NCI-H345 (cell line): ENCODE results near the gene PPT1.

Experiments used
- DNase-seq: peaks from one replicate; lab custom pipeline; 2025; lab: John Stamatoyannopoulos, UW

The PPT1 gene

DNA sequence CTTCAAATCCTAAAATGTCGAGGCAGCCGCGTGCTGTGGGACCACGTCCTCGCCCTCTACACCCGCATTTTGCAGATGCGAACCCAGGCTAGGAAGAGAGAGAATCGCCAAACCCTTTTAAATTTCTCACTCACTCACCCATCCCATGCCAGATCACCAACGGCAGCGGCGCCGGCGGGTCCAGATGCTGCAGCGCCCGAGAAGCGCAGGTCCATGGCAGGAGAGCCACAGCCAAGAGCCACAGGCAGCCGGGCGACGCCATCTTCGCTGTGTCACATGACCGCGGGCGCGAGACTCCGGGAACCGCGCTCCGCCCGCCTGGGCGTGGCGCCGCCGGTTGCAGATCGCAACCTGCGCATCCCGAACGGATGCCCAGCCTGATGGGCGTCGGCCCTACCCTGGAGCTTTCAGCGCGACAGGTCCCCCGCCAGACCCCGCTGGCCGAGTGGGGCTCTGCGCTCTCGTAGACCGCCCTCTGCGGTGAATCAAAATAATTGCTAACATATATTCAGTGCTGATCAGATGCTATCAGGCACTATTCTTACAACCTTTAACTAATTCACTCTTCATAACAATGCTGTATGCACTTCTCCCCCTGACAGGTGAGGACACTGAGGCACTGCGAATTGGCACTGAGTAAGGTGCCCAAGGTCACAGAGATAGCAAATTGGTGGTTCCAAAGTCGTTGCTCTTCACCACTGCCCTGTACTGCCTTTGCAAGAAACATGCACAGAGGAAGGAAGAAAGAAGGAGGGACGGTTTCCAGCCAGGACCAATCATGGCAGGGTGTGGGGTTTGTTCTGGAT is at the start of gene PPT1:
Gene PPT1 (minus strand): TSS at position 276 of the 806 bp plus-strand sequence. CDS start 14 bp downstream, at position 262.
- peak; percentile 89 for DNase-seq

DNA sequence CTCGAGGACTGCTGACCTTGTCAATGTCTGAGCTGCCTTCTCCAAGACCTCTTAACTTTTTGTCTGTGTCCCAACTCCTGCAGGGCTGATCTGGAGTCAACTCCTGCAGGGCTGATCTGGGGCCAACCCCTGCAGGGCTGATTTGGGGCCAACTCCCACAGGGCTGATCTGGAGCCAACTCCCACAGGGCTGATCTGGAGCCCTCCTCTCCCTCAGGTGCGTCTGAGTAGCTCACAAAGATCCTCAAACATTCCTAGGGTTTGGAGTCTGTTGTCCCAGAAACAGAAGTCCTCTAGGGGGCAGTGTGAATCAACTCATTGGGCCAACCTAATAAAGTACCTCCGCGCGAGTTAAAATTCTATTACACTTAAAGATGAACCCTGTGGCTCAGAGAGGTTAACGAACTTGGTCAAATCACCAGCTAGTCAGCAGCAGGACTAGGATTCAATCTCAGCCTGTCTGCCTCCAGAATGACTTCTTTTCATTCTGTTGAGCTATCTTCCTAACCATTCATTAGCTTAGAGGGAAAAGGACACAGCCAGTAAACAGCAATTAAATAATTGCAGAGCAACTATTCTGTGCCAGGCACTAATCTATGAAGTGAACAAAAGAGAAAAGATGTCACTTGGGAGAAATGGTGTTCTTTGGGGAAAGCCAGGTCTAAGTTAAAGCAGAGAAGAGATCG is 47.0 kb upstream of the PPT1 start:
- peak; percentile 73 for DNase-seq

DNA sequence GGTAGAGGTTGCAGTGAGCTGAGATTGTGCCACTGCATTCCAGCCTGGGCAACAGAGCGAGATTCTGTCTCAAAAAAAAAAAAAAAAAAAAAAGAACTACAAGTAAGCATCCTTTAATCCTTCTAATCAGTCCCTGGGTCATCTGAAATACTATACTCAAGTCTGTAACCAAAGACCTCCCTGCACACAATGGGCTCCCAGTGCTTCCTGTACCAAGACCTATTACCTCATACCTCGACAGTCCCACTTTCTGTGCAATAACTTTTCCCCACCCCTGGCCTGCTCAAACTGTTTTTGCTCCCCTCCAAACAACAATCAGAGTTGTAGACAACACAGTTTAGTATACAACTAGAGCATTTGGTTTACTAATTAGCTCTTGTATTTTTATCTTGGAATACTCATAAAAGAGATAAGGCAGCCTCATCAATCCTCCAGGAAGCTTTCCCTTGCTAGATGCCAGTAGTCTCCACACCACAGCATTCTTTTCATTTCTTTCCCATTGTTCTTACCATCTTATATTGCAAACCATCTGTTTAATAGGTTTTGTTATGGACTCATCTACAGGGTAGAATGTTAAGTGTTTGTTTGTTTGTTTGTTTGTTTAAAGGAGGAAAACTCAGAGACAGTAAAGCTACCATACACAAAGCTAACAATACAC is 45.0 kb upstream of the PPT1 start:
- no peak for DNase-seq

DNA sequence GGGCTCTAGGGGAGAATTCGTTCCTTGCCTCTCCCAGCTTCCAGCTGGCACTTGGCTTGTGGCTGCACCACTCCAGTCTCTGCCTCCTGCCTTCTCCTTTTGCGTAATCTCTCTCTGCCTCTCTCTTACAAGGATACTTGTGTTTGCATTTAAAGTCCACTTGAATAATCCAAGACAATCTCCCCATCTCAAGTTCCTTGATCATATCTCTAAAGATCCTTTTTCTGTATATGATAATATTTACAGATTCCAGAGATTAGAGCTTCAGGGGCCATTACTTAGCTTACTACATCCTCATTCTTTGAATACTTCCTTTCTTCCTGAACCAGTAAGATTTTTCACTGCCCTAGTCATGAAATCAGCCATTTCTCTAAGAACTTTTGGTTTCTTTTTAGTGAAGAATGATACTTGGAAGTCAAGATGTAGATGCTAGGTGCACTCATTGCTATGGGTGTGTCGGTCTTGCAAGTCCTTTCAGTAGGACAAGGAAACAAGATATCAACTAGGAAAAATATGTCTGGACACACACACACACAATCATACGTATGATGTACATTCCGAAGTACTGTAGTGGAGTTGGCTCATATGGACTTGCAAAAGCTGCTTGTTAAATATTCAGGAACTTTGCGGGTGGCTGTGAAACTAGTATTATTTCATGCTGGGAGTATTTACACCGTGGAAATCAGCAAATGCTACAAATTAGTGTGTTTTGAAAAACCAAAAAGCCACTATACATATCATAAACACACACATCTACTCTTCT is 43.3 kb upstream of the PPT1 start:
- no peak for DNase-seq

DNA sequence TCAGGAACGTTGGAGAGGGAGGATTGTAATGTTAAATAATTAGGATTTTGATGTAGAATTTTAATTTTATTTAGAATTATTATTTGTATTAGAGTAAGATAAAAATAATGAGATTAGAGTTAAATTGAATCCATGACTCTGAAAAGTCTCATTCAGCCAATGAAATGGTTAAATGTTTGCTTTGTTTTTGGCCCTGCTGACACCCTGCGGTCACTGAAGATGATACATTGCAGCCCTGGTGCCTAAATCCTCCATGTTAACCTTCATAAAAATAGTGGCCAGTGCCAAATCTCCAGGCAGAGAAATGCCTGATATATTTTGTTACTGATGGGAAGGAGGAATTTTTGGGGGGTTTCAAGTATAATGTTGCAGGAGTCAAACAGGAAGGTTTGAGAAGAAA is 36.8 kb upstream of the PPT1 start:
- DNase-seq, result no peak

DNA sequence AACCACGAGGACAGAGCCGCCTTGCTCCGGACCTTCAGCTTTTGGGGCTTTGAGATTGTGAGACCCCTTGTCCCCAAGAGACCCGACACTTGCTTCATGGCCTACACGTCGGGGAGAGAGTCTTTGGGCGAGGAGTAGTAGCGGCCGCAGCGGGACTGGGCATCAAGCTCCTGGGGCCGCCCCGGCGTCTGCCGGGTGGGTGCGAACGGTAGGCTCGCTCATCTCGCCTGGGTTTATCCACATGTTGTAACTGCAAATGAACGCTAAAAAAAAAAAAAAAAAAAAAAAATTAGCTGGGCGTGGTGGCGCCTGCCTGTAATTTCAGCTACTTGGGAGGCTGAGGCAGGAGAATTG is 36.2 kb upstream of the PPT1 start:
- no peak for DNase-seq

DNA sequence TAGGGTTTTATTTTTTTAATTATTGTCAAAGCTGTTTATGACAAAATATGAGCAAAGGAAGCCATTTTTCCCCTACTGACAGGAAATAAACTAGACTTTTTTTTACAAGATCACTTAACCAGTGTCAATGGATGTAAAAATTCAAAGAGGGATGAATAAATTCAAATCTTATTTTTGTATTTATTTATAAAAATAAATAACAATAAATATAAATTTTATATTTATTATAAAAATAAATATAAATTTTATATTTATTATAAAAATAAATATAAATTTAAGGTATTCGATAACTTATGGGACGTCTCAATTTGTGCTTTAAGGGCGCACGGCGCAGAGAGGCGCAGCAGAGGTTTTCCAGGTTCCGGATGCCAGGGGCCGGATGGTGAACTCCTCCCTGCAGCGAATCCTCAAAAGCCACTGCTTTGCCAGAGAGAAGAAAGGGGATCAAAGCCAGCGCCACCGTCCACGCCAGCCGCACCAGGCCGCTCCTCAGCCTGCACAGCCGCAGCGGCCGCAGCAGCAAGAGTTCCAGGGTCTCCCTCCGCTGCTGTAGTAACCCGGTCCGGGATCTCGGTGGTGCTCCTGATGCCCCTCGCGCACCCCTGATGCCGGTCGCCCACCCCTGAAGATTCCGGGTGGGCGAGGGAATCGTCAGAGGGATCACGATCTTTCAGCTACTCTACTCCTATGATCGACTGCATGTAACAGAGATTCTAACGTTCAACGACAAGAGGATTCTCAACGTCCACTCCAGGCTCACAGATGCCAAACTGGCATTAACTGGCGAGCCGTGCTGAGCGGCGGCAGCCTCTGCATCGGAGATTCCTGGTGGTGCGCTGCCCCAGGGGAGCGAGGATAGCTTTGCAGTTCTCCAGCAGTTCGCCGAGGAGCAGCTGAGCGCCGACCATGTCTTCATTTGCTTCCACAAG is 35.6 kb upstream of the PPT1 start:
- DNase-seq, result no peak

DNA sequence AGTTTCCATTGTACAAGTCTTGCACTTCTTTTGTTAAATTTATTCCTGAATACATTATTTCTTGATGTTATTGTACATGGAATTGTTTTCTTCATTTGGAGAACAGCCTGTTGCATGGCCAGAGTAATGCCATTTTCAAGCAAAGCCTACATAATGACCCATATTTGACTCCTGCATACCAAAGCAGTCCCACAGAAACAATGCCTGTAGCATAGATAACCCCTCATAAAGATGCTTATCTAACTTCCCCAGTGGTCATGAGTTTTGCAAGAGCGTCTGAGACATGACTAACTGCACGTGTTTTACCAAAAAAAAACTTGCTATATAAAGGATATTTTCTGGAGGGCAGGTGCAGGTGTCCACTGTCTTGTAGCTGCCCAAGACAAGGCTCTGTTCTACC is 33.8 kb upstream of the PPT1 start:
- no peak for DNase-seq

DNA sequence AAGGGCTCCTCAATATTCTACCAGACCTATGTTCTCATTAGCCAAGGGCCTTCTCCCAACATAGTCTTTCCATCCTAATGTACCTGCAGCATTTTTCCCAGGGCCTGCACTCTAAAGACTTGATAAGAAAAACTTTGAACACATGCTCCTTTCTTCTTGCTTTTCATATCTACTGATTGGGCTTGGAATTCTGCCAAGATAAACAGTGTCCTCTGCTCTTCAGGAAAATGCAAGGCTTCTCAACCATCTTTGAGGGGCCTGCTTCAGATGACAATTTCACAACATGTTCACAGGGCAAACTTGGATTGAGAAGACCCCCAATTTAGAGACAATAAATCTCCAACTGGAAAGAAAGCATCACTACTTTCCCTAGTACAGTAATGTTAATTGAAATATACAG is 25.8 kb upstream of the PPT1 start:
- DNase-seq, result no peak

DNA sequence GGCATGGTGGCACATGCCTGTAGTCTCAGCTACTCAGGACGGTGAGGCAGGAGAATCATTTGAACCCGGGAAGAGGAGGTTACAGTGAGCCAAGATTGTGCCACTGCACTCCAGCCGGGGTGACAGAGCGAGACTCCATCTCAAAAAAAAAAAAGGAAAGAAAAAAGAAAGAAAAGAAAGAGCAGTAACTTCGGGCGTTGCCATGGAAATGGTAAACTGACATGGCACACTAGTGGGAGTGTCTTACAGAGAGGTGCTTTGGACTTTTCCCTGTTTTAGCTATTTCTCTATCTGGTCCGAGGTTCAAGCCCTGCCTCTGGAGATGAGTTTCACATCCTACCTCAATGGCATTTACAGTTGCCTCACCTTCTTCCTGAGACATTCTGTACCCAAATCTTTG is 23.1 kb upstream of the PPT1 start:
- no peak for DNase-seq

DNA sequence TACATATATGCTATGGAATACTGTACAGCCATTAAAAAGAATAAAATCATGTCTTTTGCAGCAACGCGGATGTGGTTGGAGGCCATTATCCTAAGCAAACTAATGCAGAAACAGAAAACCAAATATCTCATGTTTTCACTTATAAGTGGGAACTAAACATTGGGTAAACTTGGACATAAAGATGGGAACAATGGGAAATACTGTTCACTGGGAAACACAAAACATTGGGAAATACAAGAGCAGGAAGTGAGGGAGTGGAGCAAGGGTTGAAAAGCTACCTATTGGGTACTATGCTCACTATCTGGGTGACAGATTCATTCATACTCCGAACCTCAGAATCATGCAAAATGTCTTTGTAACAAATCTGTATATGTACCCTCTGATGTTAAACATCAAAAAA is 17.3 kb upstream of the PPT1 start:
- no peak for DNase-seq

DNA sequence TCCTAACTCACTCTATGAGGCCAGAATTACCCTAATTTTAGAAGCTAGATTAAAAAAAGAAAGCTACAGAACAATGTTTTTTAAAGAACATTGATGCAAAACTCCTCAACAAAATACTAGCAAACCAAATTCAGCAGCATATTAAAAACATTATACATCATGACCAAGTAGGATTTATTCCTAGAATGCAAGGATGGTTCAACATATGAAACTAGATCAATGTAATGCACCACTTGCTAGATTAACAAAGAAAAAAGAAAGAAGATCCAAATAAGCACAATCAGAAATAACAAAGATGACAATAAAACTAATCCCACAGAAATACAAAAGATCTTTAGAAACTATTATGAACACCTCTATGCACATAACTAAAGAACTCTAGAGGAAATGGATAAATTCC is 13.3 kb upstream of the PPT1 start:
- DNase-seq, result no peak

DNA sequence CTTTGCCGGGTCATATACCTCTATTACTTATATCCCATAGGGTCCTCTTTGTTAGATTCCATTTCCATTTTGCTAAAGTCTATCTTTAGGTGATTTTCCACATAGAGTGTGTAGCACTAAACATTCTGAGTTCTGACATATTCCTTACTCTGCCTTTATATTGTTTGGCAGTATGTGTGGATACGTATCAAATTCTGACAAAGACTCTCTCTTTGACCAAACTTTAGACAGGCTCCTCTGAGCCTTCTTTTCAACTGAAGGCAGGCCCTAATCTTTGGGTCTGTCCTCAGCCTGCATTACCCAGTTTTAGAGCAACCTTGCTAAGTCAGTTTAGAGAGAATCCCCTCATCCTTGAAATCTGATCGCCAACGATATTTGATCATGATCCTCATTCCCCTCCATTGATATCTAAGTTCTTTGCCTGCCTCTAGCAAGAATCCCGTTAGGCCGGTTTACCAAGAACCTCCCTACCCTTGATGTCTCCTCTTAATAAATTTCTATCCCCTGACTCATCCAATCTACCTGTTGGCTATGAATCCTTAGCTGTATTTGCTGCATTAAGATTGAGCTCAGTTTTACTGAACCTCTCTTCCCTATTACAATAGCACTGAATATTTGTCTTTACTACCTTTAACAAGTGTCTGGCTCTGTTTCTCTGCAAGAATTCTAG is 10.4 kb upstream of the PPT1 start:
- DNase-seq, result no peak

DNA sequence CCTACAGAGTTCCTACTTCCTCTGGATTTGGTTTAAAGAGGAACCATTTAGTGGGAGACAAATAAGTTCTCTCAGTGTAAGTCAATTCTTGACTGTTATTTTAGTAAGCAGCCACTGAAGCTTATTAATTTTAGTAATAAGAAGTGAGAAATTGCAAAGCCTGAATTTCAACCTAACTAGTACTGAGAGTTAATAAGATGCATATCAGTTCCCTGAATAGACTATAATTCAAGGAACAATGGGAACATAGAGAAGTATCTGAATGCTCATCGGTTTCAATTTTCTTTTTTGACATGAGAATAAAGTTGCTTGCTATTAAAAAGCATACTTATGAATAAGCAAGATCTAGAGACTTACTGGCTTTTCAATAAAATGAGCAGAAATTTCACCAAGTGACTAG is 8.0 kb upstream of the PPT1 start:
- no peak for DNase-seq

DNA sequence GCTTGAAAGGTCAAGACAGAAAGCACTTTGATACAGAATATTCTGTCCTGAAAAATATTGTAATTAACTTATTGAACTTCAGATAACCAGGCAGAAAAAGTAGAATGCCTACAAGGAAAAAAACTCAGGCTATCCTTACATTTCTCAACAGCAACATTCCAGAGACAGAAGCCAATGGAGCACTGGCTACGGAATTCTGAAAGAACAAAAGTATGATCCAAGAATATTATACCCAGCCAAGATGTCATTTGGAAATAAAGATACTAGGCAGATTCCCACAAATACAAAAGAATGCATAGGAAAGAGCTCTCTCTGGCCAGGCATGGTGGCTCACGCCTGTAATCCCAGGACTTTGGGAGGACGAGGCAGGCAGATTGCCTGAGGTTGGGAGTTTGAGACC is 5.8 kb upstream of the PPT1 start:
- no peak for DNase-seq

DNA sequence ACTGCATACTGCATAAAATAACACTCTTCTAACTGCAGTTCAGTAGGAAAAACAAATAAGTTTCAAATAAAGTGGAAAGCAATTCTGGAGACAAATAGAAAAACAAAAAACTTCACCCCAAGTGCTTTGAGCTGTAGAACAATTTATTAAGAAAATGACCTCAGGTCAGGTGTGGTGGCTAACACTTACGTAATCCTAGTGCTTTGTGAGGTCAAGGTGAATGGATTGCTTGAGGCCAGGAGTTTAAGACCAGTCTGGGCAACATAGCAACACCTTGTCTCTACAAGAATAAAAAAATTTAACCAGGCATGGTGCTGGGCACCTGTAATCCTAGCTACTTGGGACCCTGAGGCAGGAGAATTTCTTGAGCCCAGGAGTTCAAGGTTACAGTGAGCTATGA is 5.0 kb upstream of the PPT1 start:
- DNase-seq, result no peak

DNA sequence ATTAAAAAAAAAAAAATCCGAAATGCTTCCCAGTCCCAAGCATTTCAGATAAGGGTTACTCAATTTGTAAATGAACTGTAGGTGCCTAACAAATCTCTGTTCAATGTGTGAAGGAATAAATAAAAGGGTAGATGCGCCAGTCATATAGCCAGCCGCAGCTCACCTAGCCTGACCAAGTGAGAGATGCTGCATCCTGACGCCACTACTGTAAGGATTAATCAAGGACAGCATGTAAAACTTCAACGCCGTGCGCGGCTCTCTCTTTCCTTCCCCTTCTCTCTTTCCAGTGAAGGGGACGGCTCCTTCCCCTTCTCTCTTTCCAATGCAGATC is 441 bp downstream of the PPT1 start:
- no peak for DNase-seq

DNA sequence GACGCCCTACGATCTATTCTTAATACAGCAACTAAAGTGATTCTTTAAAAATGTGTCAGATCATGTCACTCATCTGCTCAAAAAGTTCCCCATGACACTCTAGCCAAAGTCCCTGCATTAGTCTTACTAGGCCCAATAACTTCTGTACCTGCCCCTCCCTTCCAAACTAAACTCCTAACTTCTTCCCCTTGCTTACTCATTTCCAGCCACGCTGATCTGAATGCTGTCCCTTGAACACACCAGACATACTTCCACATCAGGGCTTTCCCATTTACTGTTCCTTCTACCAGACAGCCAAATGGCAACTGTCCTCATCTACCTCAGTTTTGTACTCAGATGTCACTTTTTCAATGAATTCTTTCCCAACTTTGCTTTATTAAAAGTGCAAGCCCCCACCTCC is 1.2 kb downstream of the PPT1 start:
- DNase-seq, result no peak

DNA sequence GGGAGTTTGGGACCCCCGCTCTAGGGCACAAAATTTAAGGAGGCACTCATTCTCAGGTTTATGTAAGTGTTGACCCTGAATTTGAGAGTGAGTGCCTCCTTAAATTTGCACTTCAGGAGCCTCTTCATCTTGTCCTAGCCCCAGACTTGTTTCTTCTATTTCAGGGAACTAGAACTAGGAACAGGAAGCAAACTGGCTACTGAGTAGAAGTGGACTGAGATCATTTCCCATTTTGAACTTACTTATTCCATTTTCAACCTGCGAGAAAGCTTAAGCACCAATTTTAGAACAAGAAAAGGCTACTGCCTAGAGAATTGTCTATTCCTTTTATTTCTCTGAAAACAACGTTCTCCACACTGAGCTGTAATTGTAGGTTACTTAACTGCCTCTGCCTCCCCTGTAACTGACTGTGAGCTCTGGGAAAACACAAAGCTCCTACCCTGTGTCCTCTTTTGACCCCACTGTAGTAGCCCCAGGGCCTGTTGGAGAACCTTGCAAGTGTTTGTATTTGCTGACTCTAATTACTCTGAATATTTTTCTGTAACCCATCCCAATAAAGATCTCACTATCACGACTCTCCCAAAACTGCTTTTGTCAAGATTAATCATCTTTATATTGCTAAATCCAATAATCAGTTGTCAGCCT is 2.5 kb downstream of the PPT1 start:
- no peak for DNase-seq
